Left forelimb (tissue), 1 donor: Measurements from ENCODE around the gene UQCC2.

ENCODE experiments used
- DNase-seq: peaks from one replicate; pipeline ENCODE4 v3.0.0-alpha.2; 2018; ENCODE audit warnings: low spot score

UQCC2 gene

GRCh38 chr6:33705955-33706725 is 5.4 kb downstream of the UQCC2 start:
- no peak for DNase-seq

- no peak for DNase-seq
Observed at GRCh38 chr6:33705268-33705885, 6.1 kb downstream of the UQCC2 start.

- DNase-seq = no peak
Observed at GRCh38 chr6:33704215-33705066, 7.1 kb downstream of the UQCC2 start.

- no peak for DNase-seq
Observed at GRCh38 chr6:33702345-33702977, 9.0 kb downstream of the UQCC2 start.

GRCh38 chr6:33700391-33701050 is 11.0 kb downstream of the UQCC2 start:
- no peak for DNase-seq

- DNase-seq = no peak
Observed at GRCh38 chr6:33699739-33700138, 11.8 kb downstream of the UQCC2 start.

DNA sequence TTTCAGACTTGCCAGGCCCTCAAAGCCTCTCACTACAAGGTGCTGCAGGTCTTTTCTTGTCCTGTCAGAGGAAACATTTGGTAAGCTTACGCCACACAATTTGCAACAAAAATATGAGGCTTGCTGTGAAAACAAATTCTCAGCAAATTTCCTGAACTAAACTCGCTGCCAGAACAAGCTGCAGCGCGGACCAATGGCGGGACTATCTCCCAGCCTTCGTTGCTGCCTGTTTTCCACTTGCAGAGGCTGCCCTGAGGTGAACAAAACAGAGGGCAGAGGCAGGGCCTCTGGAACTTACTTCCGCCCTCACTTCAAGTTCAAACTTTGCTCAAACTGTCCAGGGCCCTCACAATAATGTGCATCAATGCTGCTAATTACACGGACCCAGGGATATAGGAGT is 12.4 kb downstream of the UQCC2 start:
- DNase-seq = no peak

DNA sequence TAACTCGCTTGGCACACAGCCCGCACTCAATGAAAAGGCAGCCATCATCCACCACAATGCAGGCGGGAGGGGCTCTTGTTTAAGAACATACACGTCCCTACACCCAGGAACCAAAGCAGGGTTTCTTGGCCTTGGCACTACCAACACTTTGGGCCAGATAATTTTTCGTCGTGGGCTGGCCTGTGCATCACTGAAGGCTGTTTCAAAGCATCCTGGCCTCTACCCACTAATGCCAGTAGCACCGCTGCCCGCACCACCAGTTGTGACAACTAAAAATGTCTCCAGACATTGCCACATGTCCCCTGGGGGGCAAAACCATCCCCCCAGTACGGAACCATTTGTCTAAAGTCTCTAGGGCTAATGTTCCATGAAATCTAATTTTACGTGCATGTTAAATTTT is 13.0 kb downstream of the UQCC2 start:
- DNase-seq = no peak

- no peak for DNase-seq
Observed at GRCh38 chr6:33697845-33698244, 13.7 kb downstream of the UQCC2 start.

- no peak for DNase-seq
Observed at GRCh38 chr6:33696548-33697518, 14.7 kb downstream of the UQCC2 start.

- DNase-seq = no peak
Observed at GRCh38 chr6:33696076-33696475, 15.4 kb downstream of the UQCC2 start.

DNA sequence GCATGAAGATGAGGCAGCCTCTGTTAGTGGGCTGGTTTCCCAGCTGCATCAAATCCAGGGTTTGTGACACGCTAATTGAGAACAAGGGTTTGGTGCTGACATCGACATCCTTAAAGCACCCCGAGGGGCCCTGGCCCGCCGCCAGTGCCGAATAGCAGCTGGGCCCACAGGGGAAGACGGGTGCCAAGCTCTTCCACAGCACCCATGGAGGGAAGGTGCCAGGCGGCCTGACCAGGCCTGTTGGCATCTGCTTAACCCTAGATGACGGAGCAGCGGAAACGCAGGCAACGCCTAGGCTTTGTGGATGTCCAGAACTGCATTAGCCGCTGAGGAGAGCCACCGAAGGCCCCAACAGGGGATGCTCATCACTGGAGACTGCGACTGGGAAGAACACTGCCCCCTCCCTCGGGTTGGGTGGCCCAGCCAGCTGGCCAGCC is 16.0 kb downstream of the UQCC2 start:
- no peak for DNase-seq

GRCh38 chr6:33694977-33695376 is 16.5 kb downstream of the UQCC2 start:
- DNase-seq = no peak

DNA sequence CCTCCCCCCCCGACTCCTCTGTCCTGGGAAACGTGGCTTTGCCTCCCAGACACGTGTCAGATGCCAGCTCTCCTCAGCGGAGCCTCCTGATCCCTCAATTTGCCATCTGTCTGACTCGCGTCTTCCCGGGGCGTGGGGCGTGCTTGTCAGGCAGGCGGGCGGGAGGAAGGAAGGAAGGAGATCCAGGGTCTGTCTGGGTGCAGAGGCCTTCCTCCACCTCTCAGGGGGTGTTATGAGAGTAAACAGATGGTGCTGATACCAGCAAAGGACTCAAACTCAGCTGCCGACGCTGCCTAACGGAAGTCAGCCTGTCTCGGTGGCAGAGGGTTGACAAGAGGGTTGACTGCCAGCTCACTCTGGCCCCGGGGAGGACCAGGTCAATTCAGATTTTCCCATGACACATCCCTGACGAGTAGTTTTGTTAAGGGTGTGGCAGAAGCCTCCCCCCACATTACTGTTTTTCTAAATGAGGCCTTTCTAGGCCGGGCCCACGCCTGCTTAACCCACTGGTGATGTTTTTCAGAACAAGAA is 17.0 kb downstream of the UQCC2 start:
- no peak for DNase-seq

- DNase-seq = no peak
Observed at GRCh38 chr6:33693186-33694105, 18.1 kb downstream of the UQCC2 start.

GRCh38 chr6:33692760-33693158 is 18.7 kb downstream of the UQCC2 start:
- no peak for DNase-seq

DNA sequence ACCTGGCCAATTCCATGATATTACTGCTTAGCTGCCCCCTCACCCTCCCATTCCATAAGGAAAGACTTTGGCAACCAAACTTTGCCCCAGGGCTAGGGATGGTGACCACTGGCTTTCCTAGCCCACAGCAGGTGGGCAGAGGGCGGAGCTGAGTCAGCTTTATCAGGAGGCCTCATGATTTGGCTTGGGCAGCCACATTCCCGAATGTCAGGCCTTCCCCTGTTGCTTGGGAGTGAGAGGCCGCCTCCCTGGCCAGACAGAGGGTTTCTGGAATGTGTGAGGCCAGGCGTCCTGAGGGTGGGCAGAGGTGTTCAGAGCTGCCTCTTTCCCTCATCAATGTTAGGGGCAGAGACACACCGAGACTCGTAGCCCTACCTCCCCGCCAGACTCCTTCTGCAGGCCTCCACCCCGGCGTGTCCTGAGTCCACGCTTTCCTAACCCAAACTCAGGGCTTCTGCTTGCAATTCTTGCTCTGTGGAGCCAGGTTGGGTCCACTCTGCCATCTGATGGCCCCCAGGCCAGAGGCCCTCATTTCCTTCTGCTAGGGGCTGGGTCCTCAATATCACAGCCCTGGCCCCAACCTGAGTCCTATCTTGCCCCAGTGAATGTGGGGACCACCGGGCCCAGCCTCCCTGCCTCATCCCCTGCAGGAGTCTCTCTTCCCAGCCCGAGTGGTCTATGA is 19.3 kb downstream of the UQCC2 start:
- no peak for DNase-seq

DNA sequence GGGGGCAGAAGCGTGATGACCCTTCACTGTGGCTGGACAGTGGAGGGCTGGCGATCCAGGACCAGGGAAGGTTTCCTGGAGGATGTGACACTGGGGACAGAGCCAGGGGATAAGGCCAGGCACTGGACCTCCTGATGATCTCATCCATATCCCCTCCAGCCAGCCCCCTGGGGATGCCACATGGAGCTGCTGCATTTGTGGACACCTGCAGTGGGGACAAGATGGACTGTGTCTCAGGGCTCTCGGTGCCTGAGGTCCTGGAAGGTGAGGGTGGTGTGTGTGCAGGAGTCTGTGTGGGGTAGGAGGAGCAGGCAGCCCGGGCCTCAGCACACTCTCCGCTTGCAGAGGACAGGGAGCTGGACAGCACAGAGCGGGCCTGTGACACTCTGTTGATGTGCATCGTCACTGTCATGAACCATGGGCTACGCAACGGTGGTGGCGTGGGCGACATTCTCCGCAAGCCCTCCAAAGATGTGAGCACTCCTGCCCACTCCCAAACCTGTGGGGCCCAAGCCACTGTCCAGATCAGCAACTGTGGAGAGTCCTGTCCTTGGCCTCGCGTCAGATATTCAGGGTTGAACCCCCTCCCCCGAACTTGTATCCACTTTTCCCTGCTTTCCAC is 19.9 kb downstream of the UQCC2 start:
- DNase-seq = no peak
